Activated CD4-positive, alpha-beta T cell treated with anti-CD3 and anti-CD28 coated beads for 36 hours (primary cell): ENCODE measurements around the gene IL1A. TPM values are rescaled to one million over a fixed set of nuclear protein-coding genes. Genes with fewer than 3 reads are reported as not detected.

Experiments
- ATAC-seq: fragments of 200-7000 bp; cut with Tn5 transposase; one replicate; pipeline ENCODE4 v1.10.0; 2021; ENCODE audit warnings: mild to moderate bottlenecking, moderate library complexity
- CTCF ChIA-PET: fragments of 350-600 bp; sonication (Branson Sonifier 250); formaldehyde crosslinking; loops from one replicate; lab custom pipeline; 2021; ENCODE audit warnings: antibody characterized with exemption; lab: Charles Lee
- POLR2A ChIA-PET: fragments of 350-600 bp; sonication (Branson Sonifier 250); formaldehyde crosslinking; loops from one replicate; lab custom pipeline; 2021; ENCODE audit warnings: antibody characterized with exemption, inconsistent platforms; lab: Charles Lee
- DNase-seq: peaks from one replicate; pipeline ENCODE4 v3.0.0-alpha.2; 2020
- H3K27ac Mint-ChIP-seq: one replicate; pipeline ENCODE4 v1.8.0; 2021; ENCODE audit warnings: mixed read lengths
- H3K27me3 Mint-ChIP-seq: one replicate; pipeline ENCODE4 v1.8.0; 2021; ENCODE audit warnings: mixed read lengths
- H3K36me3 Mint-ChIP-seq: one replicate; pipeline ENCODE4 v1.8.0; 2021; ENCODE audit warnings: low read depth, mixed read lengths
- H3K4me1 Mint-ChIP-seq: one replicate; pipeline ENCODE4 v1.8.0; 2021; ENCODE audit warnings: mixed read lengths
- H3K4me3 Mint-ChIP-seq: one replicate; pipeline ENCODE4 v1.8.0; 2021; ENCODE audit warnings: mild to moderate bottlenecking, moderate library complexity, mixed read lengths
- H3K9me3 Mint-ChIP-seq: one replicate; pipeline ENCODE4 v1.8.0; 2021; ENCODE audit warnings: low read depth, mixed read lengths
- intact Hi-C, 2 experiments: fragments of 100-400 bp; cut with DNase I in 1 of 2; cut with micrococcal nuclease in 1 of 2; formaldehyde crosslinking; loops; one replicate each; pipeline versions ENCODE4 v1.14.2 to v1.15.1; 2022 to 2024; cut with DNase I, micrococcal nuclease
- total RNA-seq, 2 experiments: library from RNA; stranded (reverse); gene quantifications; one replicate each; pipeline ENCODE4 v1.2.3, GENCODE V29; 2021

Gene IL1A
- total RNA-seq, 2 experiments from 2014 or later: 6.6 to 6.9 TPM

- Mint-ChIP-seq H3K36me3 (no peaks in the 10 kb centered on the region), H3K4me3 (no peak overlapping the region), H3K27ac (no peak overlapping the region), H3K9me3 (no peaks in the 10 kb centered on the region), H3K27me3 (no peaks in the 10 kb centered on the region), H3K4me1 (peaks cover 3% of the 10 kb centered on the region)
- intact Hi-C loops: no loop called here
- ATAC-seq (no peak), DNase-seq (peak; percentile 46)
- ChIA-PET POLR2A (no interaction called here), CTCF (interaction anchor here (0.6 to 8.2 kb wide), 18 partner anchors 7 to 1578 kb away, joined by 3 to 185 read pairs (median 5); no protein-coding TSS in a partner anchor)
These were observed 59.4 kb downstream of the IL1A start for GRCh38 chr2:112724591-112725525.

DNA sequence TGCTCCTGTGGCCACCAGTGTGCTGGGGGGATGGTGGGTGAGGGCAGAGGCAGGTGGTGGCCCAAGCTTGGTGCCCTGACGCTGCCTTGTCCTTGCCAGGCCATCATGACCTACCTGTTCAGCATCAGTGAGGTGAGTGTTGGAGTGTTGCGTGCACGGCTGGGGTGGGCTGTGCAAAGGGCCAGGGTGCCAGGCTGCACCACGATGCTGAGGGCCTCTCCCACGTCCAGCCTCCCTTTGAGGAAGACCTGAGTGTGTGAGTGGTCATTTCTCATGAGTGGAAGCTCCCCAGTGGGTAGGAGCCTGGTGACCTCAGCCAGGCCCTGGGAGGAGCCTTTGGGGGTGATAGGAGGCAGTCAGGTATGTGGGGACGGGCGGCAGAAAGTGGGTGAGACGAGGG is 60.3 kb downstream of the IL1A start:
- ATAC-seq (no peak), DNase-seq (no peak)
- H3K27me3 Mint-ChIP-seq: no peaks in the 10 kb centered on the region
- POLR2A ChIA-PET: no interaction called here
- intact Hi-C loops: no loop called here
- no peak overlapping the region for H3K27ac Mint-ChIP-seq
- H3K9me3 Mint-ChIP-seq: no peaks in the 10 kb centered on the region
- CTCF ChIA-PET: interaction anchor here (0.6 to 8.2 kb wide), 5 partner anchors 16 to 122 kb away, joined by 3 to 185 read pairs (median 40); no protein-coding TSS in a partner anchor
- H3K36me3 Mint-ChIP-seq: no peaks in the 10 kb centered on the region
- H3K4me3 Mint-ChIP-seq: no peak overlapping the region
- peaks cover 3% of the 10 kb centered on the region for H3K4me1 Mint-ChIP-seq

Other genes with a start within 250 kb of the IL1A start
- 10 to 100 TPM; 47.0 to 63.3 TPM for gene POLR1B, start 242.0 kb downstream of the IL1A start, total RNA-seq
- gene CHCHD5, start 199.9 kb downstream of the IL1A start, total RNA-seq: 10 to 100 TPM; 34.4 to 37.0 TPM
- 10 to 100 TPM; 69.3 to 69.6 TPM for gene SLC20A1, start 138.6 kb downstream of the IL1A start, total RNA-seq
- gene NT5DC4, start 63.5 kb downstream of the IL1A start, total RNA-seq: not detected
- gene CKAP2L, start 19.9 kb downstream of the IL1A start, total RNA-seq: 10 to 100 TPM; 38.4 to 46.7 TPM
- gene IL1B, start 52.3 kb upstream of the IL1A start, total RNA-seq: under 1 TPM; 0.18 to 0.37 TPM
- not detected for gene IL37, start 126.7 kb upstream of the IL1A start, total RNA-seq
- gene IL36G, start 193.5 kb upstream of the IL1A start, total RNA-seq: not detected
- not detected for gene IL36A, start 221.0 kb upstream of the IL1A start, total RNA-seq